NCI-H1417 treated with DMSO at 0.1 percent for 48 hours (cell line): ENCODE results near the gene DNAH12.
"Not testable (repeated sequence)": the region's sequence is repeated elsewhere in the genome, so short reads cannot be mapped to it uniquely, and the experiment has no call there.

ENCODE experiments used
- DNase-seq: peaks from one replicate; lab custom pipeline; 2025; lab: John Stamatoyannopoulos, UW

The DNAH12 gene

GRCh38 chr3:57518276-57518915 is 25.7 kb downstream of the DNAH12 start:
- no peak for DNase-seq

- DNase-seq = no peak
These were observed 32.0 kb downstream of the DNAH12 start for GRCh38 chr3:57512166-57512565.

- no peak for DNase-seq
These were observed 38.2 kb downstream of the DNAH12 start for GRCh38 chr3:57505901-57506300.

- no peak for DNase-seq
These were observed 43.6 kb downstream of the DNAH12 start for GRCh38 chr3:57500506-57500905.

GRCh38 chr3:57497904-57498303 is 46.2 kb downstream of the DNAH12 start:
- no peak for DNase-seq

- DNase-seq = no peak
These were observed 59.6 kb downstream of the DNAH12 start for GRCh38 chr3:57484563-57484962.

GRCh38 chr3:57477193-57477592 is 67.0 kb downstream of the DNAH12 start:
- not testable (repeated sequence) for DNase-seq

- no peak for DNase-seq
These were observed 79.3 kb downstream of the DNAH12 start for GRCh38 chr3:57464801-57465200.

- no peak for DNase-seq
These were observed 80.1 kb downstream of the DNAH12 start for GRCh38 chr3:57464011-57464410.

- no peak for DNase-seq
These were observed 92.8 kb downstream of the DNAH12 start for GRCh38 chr3:57451150-57451846.

GRCh38 chr3:57449276-57449847 is 94.8 kb downstream of the DNAH12 start:
- DNase-seq = not testable (repeated sequence)

GRCh38 chr3:57448489-57448888 is 95.7 kb downstream of the DNAH12 start:
- not testable (repeated sequence) for DNase-seq

- no peak for DNase-seq
These were observed 97.8 kb downstream of the DNAH12 start for GRCh38 chr3:57446318-57446841.

- DNase-seq = no peak
These were observed 99.7 kb downstream of the DNAH12 start for GRCh38 chr3:57444469-57444868.

GRCh38 chr3:57440144-57440543 is 104.0 kb downstream of the DNAH12 start:
- DNase-seq = not testable (repeated sequence)

- DNase-seq = not testable (repeated sequence)
These were observed 105.7 kb downstream of the DNAH12 start for GRCh38 chr3:57438460-57438859.

- DNase-seq = no peak
These were observed 107.9 kb downstream of the DNAH12 start for GRCh38 chr3:57436195-57436761.

- DNase-seq = no peak
These were observed 110.1 kb downstream of the DNAH12 start for GRCh38 chr3:57434041-57434440.

GRCh38 chr3:57423335-57423734 is 120.8 kb downstream of the DNAH12 start:
- no peak for DNase-seq

GRCh38 chr3:57421336-57421735 is 122.8 kb downstream of the DNAH12 start:
- no peak for DNase-seq

- no peak for DNase-seq
These were observed 124.1 kb downstream of the DNAH12 start for GRCh38 chr3:57420001-57420400.

- no peak for DNase-seq
These were observed 132.4 kb downstream of the DNAH12 start for GRCh38 chr3:57411715-57412114.

- no peak for DNase-seq
These were observed 134.7 kb downstream of the DNAH12 start for GRCh38 chr3:57409471-57409870.
